AG10803 (cell line): ENCODE data around the gene EPN3.

ENCODE experiments used
- DNase-seq: peaks from one replicate; pipeline ENCODE4 v3.0.0; 2010; ENCODE audit warnings: low read depth
- H3K4me3 ChIP-seq: 2 replicates; pipeline ENCODE4 v1.5.1; 2011; ENCODE audit warnings: mild to moderate bottlenecking, low read length, control low read depth
- TF ChIP-seq, protein P1 (sequence below): conservative IDR thresholded peaks from 2 replicates; pipeline ENCODE4 v1.5.1; 2011; ENCODE audit warnings: mild to moderate bottlenecking, low read length, control low read depth, inconsistent platforms

The EPN3 gene

DNA sequence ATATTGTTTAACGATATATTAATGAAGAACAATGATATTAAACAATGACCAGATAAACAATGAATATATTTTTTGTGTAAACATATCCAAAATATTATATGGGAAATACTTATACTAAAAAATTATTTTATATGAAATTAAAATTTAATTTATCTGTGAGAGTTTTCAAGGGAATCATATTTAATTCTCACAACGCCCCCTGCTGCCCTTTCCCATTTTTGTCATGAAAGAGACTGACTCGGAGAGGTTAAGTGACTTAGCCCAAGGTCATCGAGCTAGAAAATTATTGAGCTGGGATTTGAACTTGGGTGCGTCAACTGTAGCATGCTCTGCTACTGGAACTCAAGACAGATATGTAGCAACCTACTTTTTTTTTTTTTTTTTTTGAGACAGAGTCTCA lies 31.5 kb upstream of the EPN3 start:
- no peak for DNase-seq
- no peak overlapping the region for H3K4me3 ChIP-seq
- TF ChIP-seq, protein P1, sequence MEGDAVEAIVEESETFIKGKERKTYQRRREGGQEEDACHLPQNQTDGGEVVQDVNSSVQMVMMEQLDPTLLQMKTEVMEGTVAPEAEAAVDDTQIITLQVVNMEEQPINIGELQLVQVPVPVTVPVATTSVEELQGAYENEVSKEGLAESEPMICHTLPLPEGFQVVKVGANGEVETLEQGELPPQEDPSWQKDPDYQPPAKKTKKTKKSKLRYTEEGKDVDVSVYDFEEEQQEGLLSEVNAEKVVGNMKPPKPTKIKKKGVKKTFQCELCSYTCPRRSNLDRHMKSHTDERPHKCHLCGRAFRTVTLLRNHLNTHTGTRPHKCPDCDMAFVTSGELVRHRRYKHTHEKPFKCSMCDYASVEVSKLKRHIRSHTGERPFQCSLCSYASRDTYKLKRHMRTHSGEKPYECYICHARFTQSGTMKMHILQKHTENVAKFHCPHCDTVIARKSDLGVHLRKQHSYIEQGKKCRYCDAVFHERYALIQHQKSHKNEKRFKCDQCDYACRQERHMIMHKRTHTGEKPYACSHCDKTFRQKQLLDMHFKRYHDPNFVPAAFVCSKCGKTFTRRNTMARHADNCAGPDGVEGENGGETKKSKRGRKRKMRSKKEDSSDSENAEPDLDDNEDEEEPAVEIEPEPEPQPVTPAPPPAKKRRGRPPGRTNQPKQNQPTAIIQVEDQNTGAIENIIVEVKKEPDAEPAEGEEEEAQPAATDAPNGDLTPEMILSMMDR, result peak; percentile 54

DNA sequence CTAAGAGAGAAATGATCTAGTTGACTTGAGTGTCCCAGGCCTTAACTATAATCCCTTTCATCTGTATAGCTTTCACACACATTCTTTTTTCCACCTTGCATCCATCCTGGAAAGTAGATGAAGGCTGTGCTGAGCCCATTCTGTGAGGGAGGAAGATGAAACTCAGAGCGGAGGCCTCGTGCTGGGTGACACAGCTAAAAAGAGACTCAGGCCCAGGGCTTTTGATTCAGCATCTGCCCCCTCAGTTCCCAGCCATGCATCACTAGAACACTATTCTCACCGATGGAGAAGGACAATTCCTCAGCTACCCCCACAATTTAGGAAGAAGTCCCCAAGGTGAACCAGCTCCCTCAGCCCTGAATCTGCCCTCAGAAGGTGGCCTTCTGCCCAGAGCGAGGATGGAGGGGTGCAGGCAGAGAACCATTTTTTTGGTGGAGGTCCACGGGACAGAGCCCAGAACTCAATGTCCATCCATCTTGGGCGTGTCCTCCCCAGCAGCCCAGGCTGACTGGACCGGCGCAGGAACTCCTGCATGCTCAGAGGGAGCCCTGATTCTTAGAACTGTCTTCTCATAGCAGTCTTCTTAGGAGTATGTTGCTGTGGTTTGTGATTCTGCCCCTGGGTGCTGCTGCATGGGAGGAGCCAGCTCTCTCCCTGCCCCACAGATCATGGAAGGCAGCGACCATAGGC lies 30.1 kb upstream of the EPN3 start:
- no peak for DNase-seq
- H3K4me3 ChIP-seq, result no peak overlapping the region
- TF ChIP-seq, protein P1, result no peak

DNA sequence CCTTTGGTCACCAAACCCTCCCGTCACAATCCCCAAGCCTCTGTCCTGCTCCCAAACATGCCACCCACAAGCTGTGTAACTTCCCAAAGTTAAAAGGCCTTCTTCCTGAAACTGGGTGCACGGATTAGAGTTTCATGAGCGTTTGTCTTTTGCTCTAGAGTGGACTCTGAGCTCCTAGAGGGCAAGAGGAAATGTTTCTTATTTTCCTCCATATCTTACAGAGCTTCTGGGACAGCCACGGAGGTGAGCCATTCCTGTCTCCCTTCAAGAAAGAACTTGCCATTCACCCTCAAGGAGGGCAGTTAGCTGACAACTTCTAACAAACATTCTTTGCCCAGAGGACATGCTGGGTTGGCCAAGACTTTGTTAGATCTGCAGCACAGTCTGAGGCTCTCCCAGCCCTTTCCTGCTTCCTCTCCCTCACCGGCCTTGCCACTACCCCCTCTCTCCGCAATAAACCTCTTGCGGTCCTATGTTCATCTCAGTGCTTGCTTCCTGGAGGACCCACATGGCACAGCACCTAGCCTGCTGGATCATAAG lies 26.9 kb upstream of the EPN3 start:
- no peak for DNase-seq
- H3K4me3 ChIP-seq, result no peak overlapping the region
- TF ChIP-seq, protein P1, result no peak

DNA sequence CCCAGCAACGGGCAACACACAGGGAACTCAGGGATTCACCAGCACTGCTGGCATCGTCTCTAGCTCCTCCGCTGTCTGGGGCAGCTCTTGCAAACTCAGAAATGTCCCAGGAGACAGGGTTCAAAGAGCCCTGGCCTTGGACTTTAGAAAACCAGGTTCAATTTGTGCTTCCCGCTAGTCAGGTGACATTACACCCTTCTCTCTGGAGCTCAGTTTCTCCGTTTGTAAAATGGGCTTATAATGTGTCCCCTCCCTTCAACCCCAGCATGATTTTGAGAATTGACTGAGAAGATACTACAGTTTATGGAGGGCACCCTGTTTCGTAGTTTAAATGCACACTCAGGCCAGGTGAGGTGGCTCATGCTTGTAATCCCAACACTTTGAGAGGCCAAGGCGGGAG lies 26.2 kb upstream of the EPN3 start:
- TF ChIP-seq, protein P1, result no peak
- DNase-seq, result no peak
- H3K4me3 ChIP-seq, result no peak overlapping the region

DNA sequence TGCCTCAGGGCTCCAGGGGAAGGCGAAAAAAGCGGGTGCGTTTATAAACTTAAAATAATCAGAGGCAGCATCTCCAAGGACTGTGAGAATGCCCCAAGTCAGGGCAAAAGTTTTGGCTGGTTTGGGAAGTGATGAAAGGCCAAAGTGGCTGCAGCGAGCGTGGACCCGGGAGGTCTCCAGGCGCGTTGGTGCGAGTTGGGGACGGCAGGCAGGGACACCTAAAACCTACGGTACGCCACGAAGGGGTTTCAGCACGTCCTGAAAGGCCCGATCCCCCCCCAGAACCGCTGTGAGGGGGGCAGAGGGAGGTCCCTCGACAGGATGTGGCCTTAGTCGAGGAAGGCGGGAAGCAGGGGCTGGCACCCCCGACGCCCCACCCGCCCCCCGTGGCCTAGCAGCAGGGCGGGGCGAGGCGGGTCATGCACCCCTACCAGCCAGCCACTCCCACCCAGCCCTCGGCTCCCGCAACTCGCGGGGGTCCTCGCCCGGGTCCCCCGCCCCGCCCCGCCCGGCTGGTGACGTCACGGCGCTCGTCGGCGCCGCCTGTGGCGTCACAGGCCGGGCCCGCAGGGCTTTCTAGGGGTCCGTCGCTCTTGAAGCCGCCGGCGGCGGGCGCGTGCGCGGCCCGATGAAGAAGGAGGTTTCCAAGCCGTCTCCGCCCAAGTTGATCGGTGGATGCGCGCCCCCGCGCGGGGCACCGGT lies 24.5 kb upstream of the EPN3 start, which contains the start of gene MYCBPAP:
TSS of gene MYCBPAP (plus strand) at position 569 of the 702 bp plus-strand sequence. CDS start 236 bp downstream, outside the sequence.
- TF ChIP-seq, protein P1, result 0 out of 2 replicates have a peak, but pooled peaks have one; percentile 9
- H3K4me3 ChIP-seq, result peak within 1 kb of the TSS; percentile 61
- DNase-seq, result peak; percentile 73

DNA sequence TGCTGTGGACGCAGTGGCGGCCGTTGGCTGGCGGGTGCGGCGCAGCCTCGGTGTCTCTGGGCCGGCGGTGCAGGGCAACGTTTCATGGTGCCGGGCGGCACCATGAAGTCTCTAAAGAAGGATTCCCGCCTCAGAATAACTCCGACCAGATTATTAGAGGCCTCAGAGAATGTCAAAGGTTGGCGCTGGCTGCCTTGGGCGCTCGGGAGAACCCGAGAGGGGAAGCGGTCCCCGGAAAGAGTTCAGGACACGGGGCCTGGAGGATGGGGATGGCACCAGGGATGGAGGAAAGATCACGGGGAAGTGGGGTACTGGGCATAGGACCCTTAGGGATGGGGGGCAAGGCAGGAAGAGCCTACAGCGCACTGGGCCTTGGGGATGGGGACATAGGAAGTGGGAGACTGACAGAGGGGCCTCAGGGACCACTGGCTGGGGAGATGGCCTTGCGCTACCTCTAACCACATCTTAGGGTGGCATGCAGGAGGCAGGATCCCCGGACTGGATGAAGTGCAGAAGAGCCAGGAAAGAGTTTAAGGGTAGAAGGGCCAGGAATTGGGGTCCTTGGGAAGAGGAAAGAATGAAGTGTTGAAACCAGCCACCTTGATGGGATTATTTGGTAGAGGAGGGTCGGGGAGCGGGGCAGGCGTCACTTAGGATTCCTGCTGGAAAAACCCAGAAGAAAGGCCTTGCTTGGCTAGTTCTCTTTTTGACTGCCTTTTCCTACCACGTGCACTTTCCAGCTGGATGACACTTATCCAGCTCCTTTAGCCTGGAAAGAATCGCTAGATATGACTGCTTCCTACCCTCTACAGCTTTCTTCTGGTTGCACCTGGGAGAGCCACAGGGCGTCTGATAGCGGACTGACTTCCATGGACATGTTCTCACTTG lies 23.7 kb upstream of the EPN3 start:
- peak overlapping the region; percentile 61 for H3K4me3 ChIP-seq
- DNase-seq, result no peak

More for the DNA sequence above, 23.7 kb upstream of the EPN3 start:
- TF ChIP-seq, protein P1, result no peak; the same call in 1 of the 2 replicates
